VCaP (cell line): ENCODE data around the gene FAM53A.

ENCODE experiments used
- H3K27ac ChIP-seq: fragments of 450-650 bp; 2 replicates; pipeline ENCODE4 v1.5.1; 2017
- CTCF ChIP-seq: fragments of 450-650 bp; conservative IDR thresholded peaks from 2 replicates; pipeline ENCODE4 v1.5.1; 2017; ENCODE audit warnings: mild to moderate bottlenecking, moderate library complexity

Gene FAM53A

GRCh38 chr4:1626941-1627340 lies 57.2 kb downstream of the FAM53A start:
- no peak for TF ChIP-seq CTCF
- H3K27ac ChIP-seq = no peak overlapping the region

GRCh38 chr4:1626151-1626550 lies 58.0 kb downstream of the FAM53A start:
- no peak overlapping the region for H3K27ac ChIP-seq
- no peak for TF ChIP-seq CTCF

- TF ChIP-seq CTCF = no peak
- no peak overlapping the region for H3K27ac ChIP-seq
Observed at GRCh38 chr4:1625600-1626138, 58.4 kb downstream of the FAM53A start.

GRCh38 chr4:1624519-1624910 lies 59.6 kb downstream of the FAM53A start:
- H3K27ac ChIP-seq = no peak overlapping the region
- TF ChIP-seq CTCF = no peak

- no peak for TF ChIP-seq CTCF
- no peak overlapping the region for H3K27ac ChIP-seq
Observed at GRCh38 chr4:1623821-1624518, 60.1 kb downstream of the FAM53A start.

GRCh38 chr4:1623400-1623799 lies 60.7 kb downstream of the FAM53A start:
- no peak overlapping the region for H3K27ac ChIP-seq

GRCh38 chr4:1622956-1623355 lies 61.2 kb downstream of the FAM53A start:
- no peak overlapping the region for H3K27ac ChIP-seq
- no peak for TF ChIP-seq CTCF

More at GRCh38 chr4:1623400-1623799, 60.7 kb downstream of the FAM53A start:
- TF ChIP-seq CTCF = no peak
